ENCODE measurements around the gene APOL1. TPM values are rescaled to one million over a fixed set of nuclear protein-coding genes. Genes with fewer than 3 reads are reported as not detected.

APOL1 gene
- total RNA-seq, 1 experiment from 2014 or later = 0.30 TPM

GRCh38 chr22:36311386-36312085 lies 58.6 kb downstream of the APOL1 start:
- Histone ChIP-seq H3K4me1 (ENCODE audit: control insufficient read depth in 1 of 2, insufficient read depth in 2 of 2, low read length in 2 of 2) (no peaks in the 10 kb centered on the region), H3K27me3 (ENCODE audit: insufficient read depth, low read length) (no peaks in the 10 kb centered on the region), H3K4me3 (replicated peaks in 1 of 2; ENCODE audit: low read depth in 1 of 2, low read length in 2 of 2) (no peak overlapping the region), H2AFZ (ENCODE audit: low read depth, low read length, poor library complexity, severe bottlenecking) (no peak overlapping the region), H3K9me3 (ENCODE audit: control insufficient read depth in 1 of 2, insufficient read depth in 1 of 2, low read depth in 1 of 2, low read length in 2 of 2) (no peaks in the 10 kb centered on the region), H3K9me2 (ENCODE audit: insufficient read depth) (no peaks in the 10 kb centered on the region), H3K4me2 (ENCODE audit: low read length) (no peak overlapping the region), H3K27ac (ENCODE audit: low read depth, low read length) (no peak overlapping the region), H3K79me2 (ENCODE audit: insufficient read depth, low read length) (peaks cover 6% of the 10 kb centered on the region; the same call in 1 of the 2 replicates), H4K20me1 (ENCODE audit: insufficient read depth) (no peaks in the 10 kb centered on the region), H3K9ac (ENCODE audit: low read length) (no peak overlapping the region), H3K36me3 (ENCODE audit: control insufficient read depth in 1 of 2, insufficient read depth in 2 of 2, low read length in 2 of 2) (peaks cover 51 to 53% of the 10 kb centered on the region in 2 experiments)
- ChIA-PET CTCF (no interaction called here), RAD21 (ENCODE audit: low non-redundant PET in 1 of 2, low total read pairs in 2 of 2, uncharacterized antibody in 2 of 2, unreplicated experiment in 2 of 2) (no interaction called here), POLR2A (no interaction called here)
- DNase-seq (ENCODE audit: low read depth, low spot score) (no peak), ATAC-seq (no peak)
- no peak for TF ChIP-seq ZBTB33 (IDR thresholded peaks at IDR 0.05; ENCODE audit: extremely low read depth, insufficient replicate concordance, low read length)
- TF ChIP-seq ZNF274 (IDR thresholded peaks at IDR 0.05; ENCODE audit: low read depth, low read length) = no peak
- TF ChIP-seq JUND (IDR thresholded peaks at IDR 0.05) = no peak
- no peak for TF ChIP-seq RAD21 (IDR thresholded peaks at IDR 0.05; ENCODE audit: low read depth)
- TF ChIP-seq ELF1 (IDR thresholded peaks at IDR 0.05; ENCODE audit: borderline replicate concordance, low read depth) = no peak
- TF ChIP-seq TCF7L2 (IDR thresholded peaks at IDR 0.05; ENCODE audit: borderline replicate concordance, extremely low read depth, insufficient read depth, insufficient read length) = no peak
- TF ChIP-seq SIN3A (IDR thresholded peaks at IDR 0.05; ENCODE audit: low read depth) = no peak
- no peak for TF ChIP-seq CBX3 (IDR thresholded peaks at IDR 0.05; ENCODE audit: low read depth)
- TF ChIP-seq ZFX (IDR thresholded peaks at IDR 0.05) = no peak
- no peak for TF ChIP-seq CEBPB (IDR thresholded peaks at IDR 0.05; ENCODE audit: low read depth)
- TF ChIP-seq YY1 (IDR thresholded peaks at IDR 0.05; ENCODE audit: extremely low read depth, insufficient replicate concordance, low read depth, low read length) = no peak
- TF ChIP-seq, protein P1, sequence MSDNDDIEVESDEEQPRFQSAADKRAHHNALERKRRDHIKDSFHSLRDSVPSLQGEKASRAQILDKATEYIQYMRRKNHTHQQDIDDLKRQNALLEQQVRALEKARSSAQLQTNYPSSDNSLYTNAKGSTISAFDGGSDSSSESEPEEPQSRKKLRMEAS (IDR thresholded peaks at IDR 0.05) = no peak
- TF ChIP-seq, protein P2, sequence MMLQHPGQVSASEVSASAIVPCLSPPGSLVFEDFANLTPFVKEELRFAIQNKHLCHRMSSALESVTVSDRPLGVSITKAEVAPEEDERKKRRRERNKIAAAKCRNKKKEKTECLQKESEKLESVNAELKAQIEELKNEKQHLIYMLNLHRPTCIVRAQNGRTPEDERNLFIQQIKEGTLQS (IDR thresholded peaks at IDR 0.05) = no peak
- no peak for TF ChIP-seq EGR1 (IDR thresholded peaks at IDR 0.05; ENCODE audit: low read depth)
- TF ChIP-seq POLR2AphosphoS5 (IDR thresholded peaks at IDR 0.05; ENCODE audit: low read depth, low read length) = no peak
- BruUV-seq (replicated peaks) = no TSS peak
- intact Hi-C loops (cut with micrococcal nuclease) = no loop called here

All from HCT116 (cell line).